ENCODE results near the gene CTNNA3.

GRCh38 chr10:67200913-67201564, 495.0 kb downstream of the CTNNA3 start:
- TF ChIP-seq CTCF (IDR thresholded peaks at IDR 0.05) (no peak), POLR2A (IDR thresholded peaks at IDR 0.05) (no peak)

Data from lower leg skin (tissue), 3 donors.